GM12892 (cell line): ENCODE data around the gene DERL3.

Experiments used
- POLR2A ChIP-seq: IDR thresholded peaks from 2 replicates; pipeline ENCODE4 v1.6.1; 2011; ENCODE audit warnings: low read depth, low read length, control low read depth
- POLR2AphosphoS5 ChIP-seq: IDR thresholded peaks from 2 replicates; pipeline ENCODE4 v1.6.1; 2011; ENCODE audit warnings: low read depth, low read length, control low read depth
- TAF1 ChIP-seq: IDR thresholded peaks from 2 replicates; pipeline ENCODE4 v1.6.1; 2011; ENCODE audit warnings: low read depth, mild to moderate bottlenecking, control low read depth, low read length, borderline replicate concordance

DNA sequence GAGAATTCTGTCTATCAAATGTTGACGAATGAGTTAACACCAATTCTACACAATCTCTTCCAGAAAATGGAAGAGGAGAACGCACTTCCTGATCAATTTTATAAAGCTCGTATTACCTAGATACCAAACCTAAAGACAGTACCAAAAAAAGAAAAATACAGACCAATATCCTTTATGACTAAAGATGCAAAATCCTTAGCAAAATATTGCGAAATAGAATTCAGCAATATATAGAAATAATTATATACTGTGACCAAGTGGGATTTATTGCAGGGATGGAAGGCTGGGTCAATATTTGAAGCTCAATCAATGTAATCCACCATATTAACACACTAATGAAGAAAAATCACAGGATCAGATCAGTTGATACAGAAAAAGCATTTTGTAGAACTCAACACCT is 26.4 kb downstream of the DERL3 start:
- TF ChIP-seq POLR2A (no peak), POLR2AphosphoS5 (no peak), TAF1 (no peak)
